Chondrocyte (in vitro differentiated cells): ENCODE data around the gene SEC14L1. TPM values are rescaled to one million over a fixed set of nuclear protein-coding genes. Genes with fewer than 3 reads are reported as not detected.

Experiments used
- DNase-seq: peaks from one replicate; pipeline ENCODE4 v3.0.0; 2021; ENCODE audit warnings: mixed read lengths, low spot score
- H3K27ac Mint-ChIP-seq: one replicate; pipeline ENCODE4 v1.8.0; 2021; ENCODE audit warnings: mild to moderate bottlenecking, moderate library complexity, mixed read lengths; ENCODE audit not compliant: unreplicated experiment
- H3K27me3 Mint-ChIP-seq: 2 replicates; pipeline ENCODE4 v1.8.0; 2021; ENCODE audit warnings: low read depth, mixed read lengths
- H3K36me3 Mint-ChIP-seq: 2 replicates; pipeline ENCODE4 v1.8.0; 2021; ENCODE audit warnings: low read depth, mixed read lengths
- H3K4me1 Mint-ChIP-seq: 2 replicates; pipeline ENCODE4 v1.8.0; 2021; ENCODE audit warnings: low read depth, mild to moderate bottlenecking, mixed read lengths
- H3K4me3 Mint-ChIP-seq: one replicate; pipeline ENCODE4 v1.8.0; 2021; ENCODE audit warnings: mild to moderate bottlenecking, moderate library complexity, mixed read lengths; ENCODE audit not compliant: unreplicated experiment
- H3K9me3 Mint-ChIP-seq: 2 replicates; pipeline ENCODE4 v1.8.0; 2021; ENCODE audit warnings: low read depth, mixed read lengths
- CTCF ChIP-seq: fragments of 200-600 bp; sonication (generic); IDR thresholded peaks from 2 replicates; pipeline ENCODE4 v1.5.0; 2021; ENCODE audit warnings: antibody characterized with exemption, mild to moderate bottlenecking, moderate library complexity
- total RNA-seq: library from RNA; stranded (reverse); gene quantifications from 3 replicates; pipeline ENCODE4 v1.2.1, GENCODE V29; 2021

SEC14L1 gene
- total RNA-seq, 1 donor from 2014 or later = 51.8 TPM

GRCh38 chr17:77164483-77165091, 23.8 kb downstream of the SEC14L1 start:
- Mint-ChIP-seq H3K9me3 (peaks cover 10% of the 10 kb centered on the region), H3K4me3 (no peak overlapping the region), H3K27ac (peak overlapping the region; percentile 74), H3K36me3 (peaks cover 15% of the 10 kb centered on the region), H3K4me1 (peaks cover 52% of the 10 kb centered on the region), H3K27me3 (no peaks in the 10 kb centered on the region)
- TF ChIP-seq CTCF = no peak
- no peak for DNase-seq

GRCh38 chr17:77165577-77165976, 24.8 kb downstream of the SEC14L1 start:
- peaks cover 42% of the 10 kb centered on the region for H3K4me1 Mint-ChIP-seq
- H3K9me3 Mint-ChIP-seq = peaks cover 10% of the 10 kb centered on the region
- peaks cover 15% of the 10 kb centered on the region for H3K36me3 Mint-ChIP-seq
- no peak overlapping the region for H3K4me3 Mint-ChIP-seq
- no peak for DNase-seq
- no peaks in the 10 kb centered on the region for H3K27me3 Mint-ChIP-seq
- no peak for TF ChIP-seq CTCF
- no peak overlapping the region for H3K27ac Mint-ChIP-seq

- Mint-ChIP-seq H3K4me1 (peaks cover 31% of the 10 kb centered on the region), H3K27me3 (no peaks in the 10 kb centered on the region), H3K36me3 (peaks cover 15% of the 10 kb centered on the region), H3K27ac (no peak overlapping the region), H3K9me3 (peaks cover 10% of the 10 kb centered on the region), H3K4me3 (no peak overlapping the region)
- TF ChIP-seq CTCF = no peak
- DNase-seq = no peak
These were observed 26.9 kb downstream of the SEC14L1 start for GRCh38 chr17:77167472-77168306.

- no peak for DNase-seq
- Mint-ChIP-seq H3K9me3 (peaks cover 13% of the 10 kb centered on the region), H3K27me3 (no peaks in the 10 kb centered on the region), H3K36me3 (peaks cover 14% of the 10 kb centered on the region), H3K4me3 (no peak overlapping the region), H3K27ac (no peak overlapping the region), H3K4me1 (peaks cover 15% of the 10 kb centered on the region)
- no peak for TF ChIP-seq CTCF
These were observed 32.3 kb downstream of the SEC14L1 start for GRCh38 chr17:77173104-77173503.

GRCh38 chr17:77174928-77175661, 34.3 kb downstream of the SEC14L1 start:
- Mint-ChIP-seq H3K4me1 (peaks cover 15% of the 10 kb centered on the region), H3K9me3 (peaks cover 10% of the 10 kb centered on the region), H3K27me3 (no peaks in the 10 kb centered on the region), H3K4me3 (no peak overlapping the region), H3K36me3 (peaks cover 11% of the 10 kb centered on the region), H3K27ac (peak overlapping the region; percentile 62)
- no peak for TF ChIP-seq CTCF
- DNase-seq = no peak
